Head of caudate nucleus (tissue), 42 donors: ENCODE results near the gene LTO1.

Experiments
- DNase-seq, 42 donors: peaks; one replicate each; pipeline versions ENCODE4 v3.0.0 to v3.0.0-alpha.2; 2020 to 2021; ENCODE audit warnings: mixed read lengths in 7 of 42
- intact Hi-C: fragments of 100-400 bp; cut with DNase I; formaldehyde crosslinking; loops from one replicate; pipeline ENCODE4 v1.15.0; 2022

Gene LTO1

DNA sequence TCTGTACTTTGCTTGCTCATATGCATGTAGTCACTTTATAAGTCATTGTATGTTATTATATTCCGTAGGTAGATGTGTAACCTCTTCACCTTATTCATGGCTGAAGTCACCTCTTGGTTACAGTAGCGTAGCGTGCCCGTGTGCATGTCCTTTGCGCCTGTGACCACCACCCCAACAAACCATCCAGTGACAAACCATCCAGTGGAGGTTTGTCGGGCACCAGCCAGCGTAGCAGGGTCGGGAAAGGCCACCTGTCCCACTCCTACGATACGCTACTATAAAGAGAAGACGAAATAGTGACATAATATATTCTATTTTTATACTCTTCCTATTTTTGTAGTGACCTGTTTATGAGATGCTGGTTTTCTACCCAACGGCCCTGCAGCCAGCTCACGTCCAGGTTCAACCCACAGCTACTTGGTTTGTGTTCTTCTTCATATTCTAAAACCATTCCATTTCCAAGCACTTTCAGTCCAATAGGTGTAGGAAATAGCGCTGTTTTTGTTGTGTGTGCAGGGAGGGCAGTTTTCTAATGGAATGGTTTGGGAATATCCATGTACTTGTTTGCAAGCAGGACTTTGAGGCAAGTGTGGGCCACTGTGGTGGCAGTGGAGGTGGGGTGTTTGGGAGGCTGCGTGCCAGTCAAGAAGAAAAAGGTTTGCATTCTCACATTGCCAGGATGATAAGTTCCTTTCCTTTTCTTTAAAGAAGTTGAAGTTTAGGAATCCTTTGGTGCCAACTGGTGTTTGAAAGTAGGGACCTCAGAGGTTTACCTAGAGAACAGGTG is 23.1 kb downstream of the LTO1 start:
- intact Hi-C loops, result no loop called here
- no peak for DNase-seq

DNA sequence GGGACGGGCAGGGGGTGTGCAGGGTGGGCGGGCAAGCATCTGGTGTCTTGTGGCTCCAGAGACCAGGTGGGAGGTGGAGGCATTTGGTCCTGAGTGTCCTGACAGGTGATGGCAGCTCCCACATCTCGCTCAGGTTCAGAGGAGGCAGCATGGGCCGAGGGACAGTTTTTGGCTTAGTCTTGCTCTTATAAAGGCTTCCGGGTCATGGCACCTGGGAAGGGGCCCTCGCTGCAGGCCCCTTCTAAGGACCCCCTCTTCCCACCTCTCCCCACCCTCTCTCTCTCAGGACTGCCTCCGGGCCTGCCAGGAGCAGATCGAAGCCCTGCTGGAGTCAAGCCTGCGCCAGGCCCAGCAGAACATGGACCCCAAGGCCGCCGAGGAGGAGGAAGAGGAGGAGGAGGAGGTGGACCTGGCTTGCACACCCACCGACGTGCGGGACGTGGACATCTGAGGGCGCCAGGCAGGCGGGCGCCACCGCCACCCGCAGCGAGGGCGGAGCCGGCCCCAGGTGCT is 24.3 kb downstream of the LTO1 start:
- intact Hi-C loops, result no loop called here
- DNase-seq, result no peak

DNA sequence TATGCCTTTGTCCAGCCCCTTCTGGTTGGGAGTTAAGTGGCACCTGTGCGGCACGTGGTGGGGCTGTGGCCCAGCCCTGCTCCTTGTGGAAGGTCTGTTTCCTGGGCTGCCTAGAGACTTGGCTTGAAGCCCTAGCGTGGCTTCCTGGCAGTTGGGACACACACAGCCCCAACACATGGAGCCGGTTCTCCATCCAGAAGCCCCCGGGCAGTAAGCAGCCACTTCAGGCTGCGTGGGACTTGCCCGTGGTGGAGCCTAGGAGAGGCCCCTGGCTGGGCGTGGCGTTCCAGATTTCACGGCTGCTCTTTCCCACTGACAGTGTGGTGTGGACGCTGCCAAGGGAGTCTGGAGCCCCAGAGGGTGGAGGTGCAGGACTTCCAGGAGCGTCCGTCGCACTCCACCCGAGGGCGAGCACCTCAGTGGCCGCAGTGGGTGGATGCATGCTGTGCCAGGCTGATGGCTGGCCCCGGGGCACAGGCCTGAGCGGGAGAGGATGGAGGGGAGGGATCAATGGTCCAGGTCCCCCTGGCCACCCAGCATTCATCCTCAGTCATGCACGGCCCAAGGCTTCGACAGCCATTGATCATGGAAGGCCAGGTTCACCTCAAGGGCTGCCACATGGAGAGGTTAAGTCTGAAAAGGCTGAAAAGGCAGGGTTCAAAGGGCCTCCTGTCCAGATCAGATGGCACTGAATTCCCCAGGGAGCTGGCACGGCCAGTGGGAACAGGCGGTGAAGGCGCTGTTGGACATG is 24.9 kb downstream of the LTO1 start:
- intact Hi-C loops, result no loop called here
- DNase-seq, result no peak

DNA sequence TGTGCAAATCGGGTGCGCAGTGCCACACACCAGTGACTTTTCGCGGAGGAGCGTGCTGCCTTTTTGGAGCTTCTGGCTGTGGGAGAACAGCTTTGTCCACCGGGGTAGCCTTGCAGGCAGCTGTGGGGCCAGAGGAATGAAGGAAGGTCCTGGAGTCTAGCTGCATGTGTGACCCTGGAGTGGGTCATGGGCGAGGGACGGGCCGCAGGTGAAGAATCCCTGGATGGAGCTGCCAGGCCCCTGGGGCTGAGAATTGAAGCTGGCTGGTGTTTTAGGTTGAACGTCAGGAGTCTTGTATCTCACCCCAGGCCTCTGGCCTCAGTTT is 25.6 kb downstream of the LTO1 start:
- no peak for DNase-seq
- intact Hi-C loops, result loop anchor here (10.0 kb wide), 2 partner anchors 205 to 355 kb away; partner anchors contain the start of gene MYEOV

DNA sequence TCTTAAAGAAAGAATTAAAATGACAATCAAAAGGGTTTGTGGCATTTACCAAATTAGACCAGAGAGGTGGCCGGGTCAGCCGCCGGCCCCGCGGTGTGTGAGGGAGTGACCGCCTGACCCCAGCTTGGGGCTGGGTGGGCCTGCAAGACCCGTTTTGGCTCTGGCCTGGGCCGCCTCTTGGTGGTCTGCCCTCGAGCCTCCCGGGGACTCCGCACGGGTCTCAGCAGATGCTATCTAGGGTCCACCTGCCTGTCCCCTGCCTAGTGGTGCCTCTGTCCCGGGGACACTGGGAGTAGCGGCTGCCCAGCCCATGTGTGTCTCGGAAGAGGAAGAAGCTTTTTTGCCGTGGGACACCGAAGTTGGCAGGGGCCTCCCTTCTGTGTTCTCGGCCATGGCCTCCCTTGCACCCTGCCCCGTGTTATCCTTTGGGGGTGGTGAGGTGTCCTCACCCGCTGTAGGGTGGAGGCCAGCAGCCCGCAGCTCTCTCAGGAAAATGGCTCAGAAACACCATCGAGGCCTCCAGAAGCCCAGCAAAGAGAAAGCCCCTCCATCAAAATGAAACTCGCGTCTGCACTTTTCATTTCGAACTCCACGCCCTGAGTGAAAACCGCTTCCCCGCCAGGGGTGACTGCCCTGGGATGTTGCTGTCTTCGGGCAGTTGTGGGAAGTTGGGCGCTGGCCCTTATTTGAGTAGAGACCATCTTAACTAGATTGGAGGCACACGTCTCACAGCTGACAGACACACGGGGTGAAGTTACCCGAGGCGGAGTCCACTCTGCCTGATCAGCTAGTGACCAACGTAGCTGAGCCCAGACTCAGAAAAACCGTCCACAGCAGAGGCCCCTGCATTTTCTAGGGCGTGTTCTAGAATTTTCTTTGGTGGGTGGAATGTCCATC is 26.2 kb downstream of the LTO1 start:
- DNase-seq, result no peak
- intact Hi-C loops, result loop anchor here (10.0 kb wide), 2 partner anchors 204 to 354 kb away; partner anchors contain the start of gene MYEOV

DNA sequence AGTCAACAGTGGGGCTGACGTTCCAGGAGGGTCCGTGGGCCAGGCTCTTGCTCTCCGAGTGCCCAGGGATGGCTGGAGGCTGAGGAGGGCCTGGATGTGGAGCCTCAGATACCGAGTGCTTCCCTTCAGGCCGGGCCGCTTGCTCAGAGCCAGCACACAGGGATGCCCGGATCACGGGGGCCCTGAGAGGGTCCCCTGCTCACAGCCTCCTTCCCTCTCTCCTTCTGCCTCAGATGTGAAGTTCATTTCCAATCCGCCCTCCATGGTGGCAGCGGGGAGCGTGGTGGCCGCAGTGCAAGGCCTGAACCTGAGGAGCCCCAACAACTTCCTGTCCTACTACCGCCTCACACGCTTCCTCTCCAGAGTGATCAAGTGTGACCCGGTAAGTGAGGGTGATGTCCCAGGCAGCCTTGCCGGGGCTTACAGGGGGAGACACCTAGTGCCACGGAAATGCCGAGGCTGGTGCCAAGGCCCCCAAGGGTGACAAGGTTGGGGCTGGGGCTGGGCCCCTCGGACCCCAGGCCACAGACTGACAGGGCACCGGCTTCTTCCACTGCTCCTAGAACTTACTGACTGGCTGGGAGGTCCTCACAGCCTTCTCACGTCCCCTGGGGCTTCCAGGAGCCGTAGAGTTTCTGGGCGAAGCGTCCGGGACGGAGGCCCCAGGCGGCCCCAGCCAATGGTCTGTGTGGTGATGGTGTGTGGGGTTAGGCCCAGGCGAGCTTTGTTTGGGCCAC is 27.2 kb downstream of the LTO1 start:
- intact Hi-C loops, result loop anchor here (10.0 kb wide), 2 partner anchors 203 to 353 kb away; partner anchors contain the start of gene MYEOV
- DNase-seq, result no peak

DNA sequence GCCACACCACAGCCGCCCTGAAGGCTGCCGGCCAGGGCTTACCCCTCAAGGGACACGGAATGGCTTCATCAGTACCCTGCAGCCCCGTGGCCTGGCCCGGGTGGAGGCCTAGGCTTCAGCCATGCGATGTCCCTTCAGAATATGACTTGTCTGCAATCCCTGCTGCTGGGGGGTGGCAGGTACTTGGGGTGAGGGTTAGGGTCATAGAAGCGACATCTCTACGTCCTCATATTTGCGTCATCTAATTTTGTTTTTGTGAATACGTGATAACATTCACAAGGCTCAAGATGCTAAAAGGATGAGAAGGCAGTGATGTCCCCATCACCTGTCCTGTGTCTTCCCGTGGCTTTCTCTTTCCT is 27.8 kb downstream of the LTO1 start:
- intact Hi-C loops, result loop anchor here (10.0 kb wide), 2 partner anchors 203 to 353 kb away; partner anchors contain the start of gene MYEOV
- DNase-seq, result no peak

DNA sequence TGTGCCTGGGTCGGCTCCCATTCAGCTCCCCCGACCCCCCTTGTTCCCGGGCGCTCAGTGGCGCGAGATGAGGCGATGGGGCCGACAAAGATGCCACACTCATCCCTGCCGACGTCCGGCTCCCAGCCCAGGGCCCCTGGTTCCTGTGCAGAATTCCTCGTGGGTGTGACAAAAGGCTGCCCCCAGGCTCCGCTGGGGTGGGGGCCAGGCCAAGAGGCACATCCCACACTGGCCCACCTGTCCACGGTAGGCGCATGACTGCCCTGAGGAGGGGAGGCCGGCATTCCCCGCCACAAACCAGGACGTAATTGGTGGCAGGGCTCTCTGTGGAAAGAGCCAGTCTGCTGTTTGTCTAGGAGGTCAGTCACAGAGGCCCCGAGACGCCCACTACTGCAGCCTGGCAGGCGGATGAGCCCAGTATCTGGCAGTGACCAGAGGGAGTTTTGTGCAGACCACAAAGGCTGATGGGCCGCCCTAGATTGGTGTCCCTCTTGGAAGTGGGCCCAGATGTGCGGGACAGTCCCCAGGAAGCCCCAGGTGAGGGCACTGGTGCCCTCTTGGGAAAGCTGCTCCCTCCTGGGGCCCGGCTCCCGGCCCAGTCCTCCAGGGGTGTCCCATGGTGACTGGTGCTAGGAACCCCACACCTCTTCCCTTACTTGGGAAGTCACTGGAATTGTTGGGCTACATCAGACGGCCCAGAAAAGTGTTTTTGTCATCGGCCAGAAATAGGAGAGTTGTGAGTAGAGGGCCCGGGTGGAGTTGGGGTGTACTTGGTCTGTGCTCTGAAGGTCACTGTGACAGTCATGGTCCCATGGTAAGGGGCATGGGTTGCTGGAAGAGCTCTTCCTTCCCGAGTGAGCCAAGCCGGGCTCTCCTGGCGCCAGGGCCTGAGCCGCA is 28.4 kb downstream of the LTO1 start:
- intact Hi-C loops, result loop anchor here (10.0 kb wide), 2 partner anchors 202 to 352 kb away; partner anchors contain the start of gene MYEOV

DNA sequence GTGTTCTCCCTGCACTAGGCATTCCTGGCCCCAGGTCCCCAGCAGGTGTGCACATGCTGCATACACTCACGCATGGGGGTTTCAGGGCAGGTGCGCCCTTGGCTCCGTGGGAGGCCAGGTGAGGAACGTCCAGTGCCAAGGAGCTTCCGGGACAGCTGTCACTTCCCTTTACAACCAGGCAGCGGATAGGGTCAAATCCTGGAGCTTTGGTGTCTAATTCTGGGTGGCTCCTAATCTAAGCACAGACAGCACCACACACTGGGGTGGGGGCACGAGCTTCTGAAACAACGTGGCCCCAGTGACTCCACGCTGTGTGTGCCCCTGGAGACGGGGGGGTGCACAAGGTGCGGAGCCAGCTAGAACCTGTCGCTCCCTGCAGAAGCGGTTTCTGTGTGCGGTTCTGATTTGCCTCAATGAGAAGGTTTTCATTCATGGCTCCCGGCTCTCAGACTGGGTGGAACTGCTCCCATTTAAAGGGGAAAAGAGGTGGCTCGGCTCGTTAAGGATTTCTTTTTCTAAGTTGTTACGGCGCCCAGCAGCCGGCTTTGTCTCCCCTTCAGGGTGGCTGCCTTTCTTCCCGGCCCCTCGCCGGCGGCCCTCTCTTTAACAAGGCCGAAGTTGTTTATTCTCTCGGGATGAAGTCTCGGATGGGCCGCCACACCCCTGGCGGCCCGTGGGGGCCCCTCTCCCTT is 29.2 kb downstream of the LTO1 start:
- DNase-seq, result no peak
- intact Hi-C loops, result loop anchor here (10.0 kb wide), 2 partner anchors 201 to 351 kb away; partner anchors contain the start of gene MYEOV

More for the DNA sequence above, 28.4 kb downstream of the LTO1 start:
- no peak for DNase-seq

DNA sequence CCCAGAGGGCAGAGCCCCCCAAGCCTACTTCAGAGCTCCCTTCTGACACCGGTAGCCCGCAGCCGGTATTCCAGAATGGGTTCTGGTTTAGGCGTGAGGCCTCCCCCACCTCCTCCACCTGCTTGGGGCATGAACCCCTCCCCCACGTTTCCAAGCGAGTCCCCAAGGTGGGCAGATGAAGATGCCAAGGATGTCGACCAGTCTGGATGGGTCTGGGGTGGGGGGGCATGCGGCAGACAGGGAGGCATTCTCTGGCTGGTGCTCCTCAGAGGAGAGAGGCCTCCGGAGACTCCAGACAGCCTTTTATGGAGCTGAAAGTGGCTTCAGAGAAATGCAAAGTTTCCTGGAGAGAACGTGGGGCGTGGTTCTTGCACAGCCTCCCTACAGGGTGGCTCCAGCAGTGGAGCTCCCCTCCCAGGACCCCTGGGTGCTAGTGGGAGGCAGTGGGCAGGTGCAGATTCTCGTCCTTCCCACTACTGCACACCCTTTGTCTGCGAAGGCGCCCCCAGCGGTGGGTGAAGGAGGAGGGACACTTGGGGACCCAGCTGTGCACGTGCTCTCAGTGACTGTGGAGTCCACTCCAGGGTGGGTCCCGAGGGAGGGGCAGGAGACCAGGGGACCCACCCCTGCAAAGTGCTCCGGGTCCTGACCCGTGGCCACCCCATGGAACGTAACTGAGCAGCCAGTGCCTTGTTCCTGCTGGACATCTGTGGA is 30.0 kb downstream of the LTO1 start:
- no peak for DNase-seq
- intact Hi-C loops, result loop anchor here (10.0 kb wide), 2 partner anchors 200 to 350 kb away; partner anchors contain the start of gene MYEOV

DNA sequence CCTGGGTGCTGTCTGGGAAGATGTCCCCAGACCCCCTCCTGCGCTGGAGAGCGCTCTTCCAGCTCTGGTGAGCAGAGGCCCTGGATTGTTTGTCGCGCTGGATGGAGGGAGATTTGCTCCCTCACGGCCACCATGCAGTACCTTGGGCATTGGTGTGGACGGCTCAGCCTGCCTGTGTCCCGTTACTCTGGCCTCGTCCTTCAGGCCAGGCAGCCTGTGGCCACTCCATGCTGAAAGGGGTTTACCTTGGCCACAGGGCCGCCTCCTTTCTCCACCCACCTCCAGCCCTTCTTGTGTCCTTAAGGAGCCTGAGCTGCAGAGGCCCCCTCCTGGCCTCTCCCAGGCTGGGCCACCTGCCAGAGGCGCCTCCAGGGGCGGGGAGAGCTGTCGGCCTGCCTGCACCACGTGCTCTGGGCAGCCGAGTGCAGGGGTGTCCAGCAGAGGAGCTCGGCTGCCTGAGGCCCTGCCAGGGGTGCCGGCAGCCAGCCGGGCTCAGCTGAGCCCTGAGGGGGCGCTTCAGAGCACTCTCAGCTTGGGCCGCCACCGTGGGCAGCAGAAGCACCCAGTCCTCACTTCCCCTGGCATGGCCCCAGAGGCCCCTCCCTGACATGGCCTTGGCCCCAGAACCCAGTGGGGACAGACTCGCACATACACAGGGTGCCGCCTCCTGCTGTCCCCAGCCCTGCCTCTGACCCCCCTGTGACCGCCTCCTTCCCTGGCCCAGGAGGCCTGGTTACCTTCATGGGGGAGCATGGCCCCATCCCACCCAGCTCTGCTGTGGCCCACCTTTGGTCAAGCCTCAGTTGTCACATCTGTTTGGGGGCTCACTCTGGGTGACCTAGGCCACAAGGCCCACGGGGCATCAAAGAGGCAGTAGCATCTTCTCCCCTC is 30.8 kb downstream of the LTO1 start:
- intact Hi-C loops, result loop anchor here (10.0 kb wide), 2 partner anchors 200 to 350 kb away; partner anchors contain the start of gene MYEOV
- DNase-seq, result peak in 21 of 42 donors; percentile 28 to 66 (median 48)

DNA sequence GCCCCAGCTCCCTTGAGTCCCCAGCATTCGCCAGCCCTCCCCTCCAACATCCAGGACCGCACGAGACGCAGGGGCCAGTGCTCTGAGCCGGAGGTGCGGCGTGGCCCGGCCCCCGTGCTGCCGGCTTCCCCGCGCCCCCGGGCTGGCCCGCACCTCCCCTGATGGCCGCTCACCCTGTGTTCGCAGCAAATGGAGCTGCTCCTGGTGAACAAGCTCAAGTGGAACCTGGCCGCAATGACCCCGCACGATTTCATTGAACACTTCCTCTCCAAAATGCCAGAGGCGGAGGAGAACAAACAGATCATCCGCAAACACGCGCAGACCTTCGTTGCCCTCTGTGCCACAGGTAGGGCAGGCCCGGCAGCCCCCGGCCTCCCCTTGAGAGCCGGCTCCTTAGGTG is 31.5 kb downstream of the LTO1 start:
- DNase-seq, result no peak
- intact Hi-C loops, result loop anchor here (1.0 to 10.0 kb wide), 3 partner anchors 199 to 542 kb away; partner anchors contain the start of gene MYEOV

DNA sequence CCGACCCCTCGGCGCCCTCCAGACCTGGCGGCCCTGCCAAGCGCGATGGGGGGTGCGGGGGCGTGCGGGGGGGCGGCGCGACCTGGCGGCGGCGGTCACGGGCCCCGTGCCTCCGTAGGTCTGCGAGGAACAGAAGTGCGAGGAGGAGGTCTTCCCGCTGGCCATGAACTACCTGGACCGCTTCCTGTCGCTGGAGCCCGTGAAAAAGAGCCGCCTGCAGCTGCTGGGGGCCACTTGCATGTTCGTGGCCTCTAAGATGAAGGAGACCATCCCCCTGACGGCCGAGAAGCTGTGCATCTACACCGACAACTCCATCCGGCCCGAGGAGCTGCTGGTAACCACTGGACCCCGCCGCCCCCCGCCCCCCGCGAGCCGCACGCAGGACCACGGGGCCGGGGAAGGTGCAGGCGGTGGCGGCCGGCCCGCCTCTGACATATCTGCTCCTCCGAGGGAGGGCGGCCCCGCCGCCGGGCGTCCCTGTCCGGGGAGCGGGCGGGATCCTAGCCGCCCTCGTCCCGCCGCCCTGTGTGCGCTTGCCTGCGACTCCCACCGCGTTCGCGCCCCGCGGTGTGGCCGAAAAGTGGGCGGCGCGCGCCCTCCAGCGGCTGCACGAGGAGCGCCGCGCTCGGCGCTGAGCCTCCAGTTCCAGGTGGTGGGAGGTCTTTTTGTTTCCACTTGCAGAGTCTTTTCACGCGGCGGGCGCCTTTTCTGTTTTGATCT is 32.1 kb downstream of the LTO1 start:
- intact Hi-C loops, result loop anchor here (1.0 to 10.0 kb wide), 3 partner anchors 198 to 542 kb away; partner anchors contain the start of gene MYEOV
- DNase-seq, result peak; percentile 31 to 90 (median 77)

DNA sequence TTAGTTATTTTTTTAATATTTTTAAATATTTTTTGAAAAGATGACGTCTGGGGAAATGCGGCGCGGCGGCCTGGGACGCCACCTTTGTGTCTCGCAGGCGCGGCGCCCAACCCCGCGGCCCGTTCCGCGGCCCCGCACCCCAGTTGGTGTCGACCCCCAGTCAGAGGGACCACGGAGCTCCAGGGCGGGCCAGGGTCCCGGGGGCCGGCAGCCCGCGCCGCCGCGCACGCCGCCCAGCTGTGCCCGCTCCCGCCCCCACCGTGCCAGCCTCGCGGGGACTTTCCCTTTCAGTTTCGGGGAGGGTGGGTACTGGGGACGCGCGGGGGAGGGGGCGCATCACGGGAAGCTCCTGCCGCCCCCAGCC is 32.6 kb downstream of the LTO1 start:
- DNase-seq, result peak in 10 of 42 donors; percentile 20 to 62 (median 50)
- intact Hi-C loops, result loop anchor here (10.0 kb wide), 2 partner anchors 198 to 348 kb away; partner anchors contain the start of gene MYEOV
